Inflammatory macrophage (primary cell): ENCODE results near the gene AK3.
A peak's percentile ranks its signal among the peaks of the same experiment; 100 is the strongest.

ENCODE experiments used
- DNase-seq, 2 donors: peaks; one replicate each; pipeline ENCODE4 v3.0.0-alpha.2; 2020 to 2022

Gene AK3

DNA sequence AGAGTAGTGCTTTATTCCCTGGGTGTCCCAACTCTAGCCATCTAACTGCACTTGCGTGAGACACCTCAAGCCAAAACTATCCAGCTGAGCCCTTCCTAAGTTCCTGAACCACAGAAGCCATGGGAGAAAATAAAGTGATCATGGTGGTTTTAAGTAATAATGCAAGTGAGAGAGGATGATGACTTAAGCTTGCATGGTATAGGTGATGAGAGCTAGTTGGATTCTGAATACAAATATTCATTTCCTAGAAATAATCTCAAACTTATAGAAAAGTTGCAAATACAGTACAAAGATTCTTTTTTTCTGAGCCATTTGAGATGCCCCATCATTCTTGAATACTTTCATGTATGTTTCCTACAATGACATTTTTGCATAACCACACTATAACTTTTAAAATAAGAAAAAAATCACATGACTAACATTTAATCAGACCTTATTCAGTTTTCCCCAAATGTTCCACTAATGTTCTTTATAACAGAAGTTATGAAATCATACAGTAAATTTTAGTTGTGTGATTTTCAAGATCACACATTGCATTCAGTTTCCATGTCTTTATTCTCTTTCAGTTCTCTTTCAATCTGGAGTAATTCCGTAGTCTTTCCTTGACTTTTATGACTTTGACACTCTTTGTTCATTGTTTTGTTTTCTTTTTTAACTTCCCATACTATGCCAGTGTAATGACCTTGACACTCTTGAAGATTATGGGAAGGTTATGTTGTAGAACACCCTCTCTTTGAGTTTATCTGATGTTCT, 5.5 kb upstream of the AK3 start:
- no peak for DNase-seq

DNA sequence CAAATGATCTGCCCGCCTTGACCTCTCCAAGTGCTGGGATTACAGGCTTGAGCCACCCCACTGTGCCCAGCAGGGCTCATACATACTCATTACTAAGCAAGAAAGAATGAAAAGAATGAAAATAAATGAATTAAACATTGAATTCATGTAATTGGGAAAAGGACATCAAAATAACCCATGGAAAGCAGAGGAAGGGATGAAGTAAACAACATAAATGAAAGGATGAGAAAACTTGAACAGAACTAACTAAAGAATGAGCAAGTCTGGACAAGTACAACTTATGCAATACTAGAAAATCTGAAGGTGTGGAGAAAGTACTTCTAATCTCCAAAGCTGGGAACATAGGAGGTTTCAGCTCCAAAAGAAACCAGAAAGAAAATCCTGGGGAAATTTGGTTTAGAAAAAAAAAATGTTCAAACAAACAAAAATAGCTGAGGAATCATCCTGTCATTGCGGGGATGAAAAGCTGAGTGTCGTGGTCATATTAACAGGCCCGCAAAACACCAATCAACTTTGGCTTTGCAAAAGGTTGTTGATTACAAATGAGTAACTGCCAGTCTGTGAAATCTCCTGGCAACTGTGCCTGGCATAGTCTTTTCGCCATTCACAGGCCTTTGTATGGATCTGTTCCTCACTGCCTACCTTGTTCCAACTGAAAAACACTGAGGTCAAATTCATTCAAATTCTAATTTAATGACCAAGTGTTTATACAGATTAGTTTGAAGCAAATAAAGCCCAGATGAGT, 2.3 kb upstream of the AK3 start:
- DNase-seq: no peak

DNA sequence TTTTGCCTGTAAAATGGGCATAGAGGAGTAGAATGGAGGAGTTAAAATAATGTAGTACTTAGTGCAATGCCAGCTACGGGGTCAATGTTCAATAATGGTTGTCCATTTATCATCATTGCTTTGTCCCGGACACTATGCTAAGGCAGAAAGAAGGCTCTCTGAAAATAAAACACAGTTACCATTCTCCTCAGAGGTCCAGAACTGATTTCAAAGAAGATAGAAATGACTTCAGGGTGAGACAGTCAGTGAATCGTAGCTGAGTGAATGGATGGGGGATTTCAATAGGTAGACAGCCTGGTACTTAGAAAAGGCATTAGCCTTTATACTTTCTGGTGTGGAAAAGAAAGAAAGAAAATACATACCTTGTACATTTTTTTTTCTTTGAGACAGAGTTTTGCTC, 1.2 kb upstream of the AK3 start:
- DNase-seq: no peak

DNA sequence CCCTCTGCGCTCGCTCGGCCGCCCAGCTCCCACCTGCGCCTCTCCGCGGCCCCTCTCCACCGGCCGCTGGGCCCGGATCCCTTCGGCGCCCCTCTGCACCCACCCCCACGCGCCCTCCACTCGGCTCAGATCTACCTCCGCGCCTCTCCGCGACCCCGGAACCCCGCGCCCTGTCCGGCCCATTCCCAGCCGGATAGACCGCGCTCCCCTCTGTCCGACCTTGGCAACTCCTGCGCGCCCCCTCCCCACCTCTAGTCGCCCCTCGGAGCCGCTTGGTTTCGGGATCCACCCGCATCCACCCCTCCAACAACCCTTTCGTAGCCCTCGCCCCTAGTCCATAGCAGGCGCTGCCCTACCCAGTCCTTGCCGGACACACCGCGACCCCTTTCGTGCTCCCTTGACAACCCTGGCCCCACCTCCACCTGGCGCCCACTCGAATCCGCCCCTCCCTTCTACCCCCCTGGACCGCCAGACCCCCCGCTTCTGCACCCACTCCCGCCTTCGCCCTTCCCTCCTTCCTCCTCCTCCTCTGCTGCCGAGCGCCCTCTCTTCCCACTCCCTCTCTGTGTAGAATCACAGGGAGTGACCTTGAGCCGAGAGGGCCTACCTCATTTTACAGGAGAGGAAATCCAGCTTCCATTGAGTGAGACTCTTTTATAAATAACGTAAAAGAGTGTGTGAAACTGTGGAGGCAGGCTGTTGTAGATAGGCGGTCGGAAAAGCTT, 525 bp upstream of the AK3 start:
- peak in 1 of 2 donors; percentile 16 for DNase-seq

DNA sequence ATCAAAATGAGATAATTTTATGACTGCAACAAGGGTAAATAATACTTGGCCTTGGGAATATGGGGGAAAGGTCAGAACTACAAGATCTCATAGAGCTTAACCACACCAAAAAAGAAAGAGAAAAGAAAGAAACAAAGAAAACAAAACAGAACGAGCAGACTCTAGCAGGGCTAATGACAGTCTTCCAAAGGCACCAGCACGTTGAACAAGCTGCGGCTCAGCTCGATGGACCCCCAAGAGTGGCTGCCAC, 689 bp downstream of the AK3 start:
- no peak for DNase-seq

DNA sequence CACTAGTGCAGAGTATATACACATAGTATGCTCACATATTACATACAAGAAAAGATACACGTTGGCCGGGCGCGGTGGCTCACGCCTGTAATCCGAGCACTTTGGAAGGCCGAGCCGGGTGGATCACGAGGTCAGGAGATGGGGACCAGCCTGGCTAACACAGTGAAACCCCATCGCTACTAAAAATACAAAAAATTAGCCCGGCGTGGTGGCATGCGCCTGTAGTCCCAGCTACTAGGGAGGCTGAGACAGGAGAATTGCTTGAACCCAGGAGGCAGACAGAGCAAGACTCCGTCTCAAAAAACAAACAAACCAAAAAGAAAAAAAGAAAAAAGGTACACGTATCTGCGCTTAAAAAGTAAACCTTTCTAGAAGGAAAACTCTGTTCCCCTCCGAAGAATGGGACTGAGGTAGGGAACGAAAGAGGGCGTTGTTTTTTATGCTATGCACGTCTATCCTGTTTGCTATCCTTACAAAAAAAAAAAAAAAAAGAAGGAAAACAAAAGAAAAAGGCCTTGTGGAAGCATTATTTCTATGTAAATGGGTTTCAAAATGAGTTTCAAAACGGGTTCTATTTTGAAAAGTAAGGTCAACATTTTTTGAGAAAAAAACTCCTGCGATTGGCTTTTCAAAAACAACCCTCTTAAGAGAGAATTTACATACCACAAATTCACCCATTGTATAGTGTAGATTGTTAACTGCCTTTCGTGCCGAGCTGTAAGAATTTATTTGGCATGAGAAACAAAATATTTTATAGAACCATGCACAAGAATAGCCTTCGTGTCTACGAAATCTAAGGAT, 1.2 kb downstream of the AK3 start:
- DNase-seq: no peak

DNA sequence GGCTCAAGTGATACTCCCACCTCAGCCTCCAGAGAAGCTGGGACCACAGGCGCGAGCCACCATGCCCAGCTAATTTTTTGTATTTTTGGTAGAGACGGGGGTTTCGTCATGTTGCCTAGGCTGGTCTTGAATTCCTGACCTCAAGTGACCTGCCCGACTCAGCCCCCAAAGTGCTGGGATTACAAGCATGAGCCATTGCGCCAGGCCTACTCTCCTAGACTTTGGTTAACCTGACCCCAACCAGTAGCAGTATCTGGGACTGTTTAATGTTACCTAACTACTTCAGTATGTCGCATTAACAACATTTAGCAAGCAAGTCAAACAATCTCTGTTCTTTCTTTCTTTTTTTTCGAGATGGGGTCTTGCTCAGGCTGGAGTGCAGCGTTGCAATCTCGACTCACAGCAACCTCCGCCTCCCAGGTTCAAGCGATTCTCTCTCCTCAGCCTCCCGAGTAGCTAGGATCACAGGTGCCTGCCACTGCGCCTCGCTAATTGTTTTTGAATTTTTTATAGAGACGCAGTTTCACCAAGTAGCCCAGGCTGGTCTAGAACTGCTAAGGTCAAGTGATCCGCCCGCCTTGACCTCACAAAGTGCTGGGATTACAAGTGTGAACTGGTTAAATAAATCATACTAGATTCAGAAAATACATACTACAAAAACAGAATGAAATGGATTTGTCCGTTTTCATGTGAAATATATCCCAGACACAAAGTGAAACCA, 2.0 kb downstream of the AK3 start:
- no peak for DNase-seq

DNA sequence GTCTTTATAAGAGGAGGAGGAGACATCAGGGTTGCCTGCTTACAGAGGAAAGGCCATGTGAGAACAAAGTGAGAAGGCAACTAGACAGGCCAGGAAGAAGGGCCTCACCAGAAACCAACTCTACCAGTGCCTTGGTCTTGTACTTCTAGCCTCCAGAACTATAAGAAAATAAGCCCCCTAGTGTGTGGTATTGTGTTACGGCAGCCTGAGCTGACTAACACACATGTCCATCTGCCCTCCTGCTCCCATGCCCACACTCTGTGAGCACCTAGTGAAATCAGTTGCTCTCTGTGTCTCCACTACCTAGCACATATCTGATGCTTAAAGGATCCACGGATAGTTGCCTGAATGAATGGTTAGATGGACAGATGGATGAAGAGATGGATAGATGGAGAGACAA, 6.9 kb downstream of the AK3 start:
- no peak for DNase-seq

DNA sequence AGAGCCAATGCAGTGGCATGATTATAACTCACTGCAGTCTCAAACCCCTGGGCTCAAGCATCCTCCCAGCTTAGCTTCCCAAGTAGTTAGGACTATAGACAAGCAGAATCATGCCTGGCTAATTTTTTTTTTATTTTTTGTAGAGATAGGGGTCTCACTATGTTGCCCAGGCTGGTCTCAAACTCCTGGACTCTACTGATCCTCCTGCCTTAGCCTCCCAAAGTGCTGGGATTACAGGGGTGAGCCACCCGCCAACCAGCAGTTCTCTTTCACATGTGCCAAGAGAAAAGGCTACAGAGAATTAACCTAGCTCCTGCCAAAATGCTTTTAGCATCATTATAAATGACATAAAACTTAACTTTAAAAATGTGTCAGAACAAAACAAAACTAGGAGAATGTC, 8.1 kb downstream of the AK3 start:
- DNase-seq: no peak

DNA sequence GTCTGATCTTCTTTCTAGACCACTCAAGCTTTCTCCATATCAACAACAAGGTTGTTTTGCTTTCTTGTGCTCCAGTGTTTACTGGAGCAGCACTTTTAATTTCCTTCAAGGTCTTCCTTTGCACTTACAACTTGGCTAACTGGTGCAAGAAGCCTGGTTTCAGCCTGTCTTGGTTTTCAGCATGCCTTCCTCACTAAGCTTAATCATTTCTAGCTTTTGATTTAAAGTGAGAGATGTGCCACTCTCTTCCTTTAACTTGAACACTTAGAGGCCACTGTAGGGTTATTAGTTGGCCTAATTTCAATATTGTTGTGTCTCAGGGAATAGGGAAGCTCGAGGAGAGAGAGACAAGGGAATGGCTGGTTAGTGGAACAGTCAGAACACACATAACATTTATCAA, 13.4 kb downstream of the AK3 start:
- no peak for DNase-seq

DNA sequence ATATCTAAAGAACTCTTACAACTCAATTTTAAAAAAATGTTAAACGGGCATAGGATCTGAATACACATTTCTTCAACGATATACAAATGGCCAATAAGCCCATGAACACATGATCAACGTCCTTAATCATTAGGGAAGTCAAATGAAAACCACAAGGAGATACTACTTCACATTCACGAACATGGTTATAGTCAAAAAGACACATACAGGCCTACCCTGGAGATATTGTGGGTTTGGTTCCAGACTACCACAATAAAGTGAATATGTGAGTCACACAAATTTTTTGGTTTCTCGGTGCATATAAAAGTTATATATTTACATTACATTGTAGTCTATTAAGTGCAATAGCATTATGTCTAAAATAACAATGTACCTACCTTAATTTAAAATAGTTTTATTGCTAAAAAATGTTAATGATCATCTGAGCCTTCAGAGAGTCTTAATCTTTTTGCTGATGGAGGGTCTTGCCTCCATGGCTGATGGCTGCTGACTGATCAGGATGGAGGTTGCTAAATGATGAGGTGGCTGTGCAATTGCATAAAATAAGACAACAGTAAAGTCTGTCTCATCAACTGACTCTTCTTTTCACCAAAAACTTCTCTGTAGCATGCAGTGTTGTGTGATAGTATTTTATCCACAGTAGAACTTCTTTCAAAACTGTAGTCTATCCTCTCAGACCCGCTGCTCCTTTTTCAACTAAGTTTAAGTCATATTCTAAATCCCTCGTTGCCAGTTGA, 15.1 kb downstream of the AK3 start:
- DNase-seq: no peak

DNA sequence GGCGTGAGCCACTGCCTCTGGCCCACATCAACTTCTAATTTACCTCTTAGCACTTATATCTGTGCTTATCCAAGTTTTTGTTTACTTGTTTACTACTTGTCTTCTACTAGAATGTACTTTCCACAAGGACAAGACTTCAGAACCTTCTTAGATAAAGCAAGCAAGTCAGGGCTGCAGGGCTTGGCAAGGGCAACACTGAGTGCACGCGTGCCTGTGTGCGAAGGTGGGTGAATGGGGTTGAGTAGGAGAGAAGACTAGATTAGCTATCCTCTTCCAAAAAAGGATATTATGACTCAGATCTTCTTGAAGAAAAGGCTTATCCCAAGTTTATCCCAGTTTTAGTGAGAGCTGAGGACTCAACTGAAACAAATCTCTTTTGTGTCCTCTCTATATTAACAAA, 19.3 kb downstream of the AK3 start:
- DNase-seq: no peak

DNA sequence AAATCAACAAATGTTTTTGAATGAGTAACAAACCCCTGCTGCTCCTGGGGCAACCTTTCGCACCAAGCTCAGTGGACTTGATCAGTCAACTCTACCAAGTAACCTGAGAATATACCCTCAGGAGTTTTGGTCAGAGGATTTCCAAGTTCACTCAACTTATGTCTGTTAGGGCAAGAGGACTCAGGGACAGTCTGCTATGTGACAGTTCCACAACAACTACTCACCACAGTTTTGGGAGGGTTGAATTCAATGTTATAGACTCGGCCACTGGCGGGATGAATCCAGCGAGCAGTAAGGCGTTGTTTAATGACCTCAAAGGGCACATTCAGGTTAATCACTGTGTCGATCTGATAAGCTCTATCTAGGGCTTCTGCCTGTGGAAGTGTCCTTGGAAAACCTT, 22.1 kb downstream of the AK3 start:
- DNase-seq: no peak

DNA sequence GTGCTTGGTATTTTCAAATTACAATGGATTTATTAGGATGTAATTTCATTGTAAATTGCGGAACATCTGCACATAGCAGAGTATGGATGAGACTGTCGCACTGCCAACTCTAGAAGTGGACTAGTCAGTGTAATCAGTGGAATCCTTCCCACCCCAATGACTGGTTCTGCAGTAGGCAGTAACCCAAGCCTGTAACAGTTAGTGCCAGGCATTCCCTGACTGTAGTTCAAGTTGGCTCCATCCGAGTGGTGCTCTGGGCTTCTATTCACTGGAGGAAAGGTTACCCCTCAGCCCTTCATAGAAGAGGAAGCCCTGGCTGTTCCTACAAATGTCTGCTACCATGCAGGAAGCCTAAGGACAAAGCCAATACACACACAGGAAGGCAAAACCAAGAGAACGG, 23.2 kb downstream of the AK3 start:
- DNase-seq: no peak

DNA sequence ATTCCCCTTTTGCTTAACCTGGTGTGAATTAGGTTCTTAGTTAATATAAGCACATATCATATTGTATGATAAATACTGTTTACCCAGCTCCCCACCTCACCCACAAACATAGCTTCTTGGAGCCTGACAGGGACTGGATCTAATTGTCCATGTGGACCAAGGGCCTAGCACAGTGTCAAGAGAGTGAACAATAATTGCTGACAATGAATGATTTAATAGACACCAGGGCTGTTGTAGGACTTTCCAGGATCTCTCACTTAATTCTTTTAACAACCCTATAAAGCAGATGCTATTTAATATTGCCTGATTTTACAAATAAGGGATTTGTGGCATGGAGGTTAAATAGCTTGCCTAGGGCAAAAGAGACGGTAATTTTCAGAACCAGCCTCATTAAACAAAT, 24.8 kb downstream of the AK3 start:
- DNase-seq: no peak

DNA sequence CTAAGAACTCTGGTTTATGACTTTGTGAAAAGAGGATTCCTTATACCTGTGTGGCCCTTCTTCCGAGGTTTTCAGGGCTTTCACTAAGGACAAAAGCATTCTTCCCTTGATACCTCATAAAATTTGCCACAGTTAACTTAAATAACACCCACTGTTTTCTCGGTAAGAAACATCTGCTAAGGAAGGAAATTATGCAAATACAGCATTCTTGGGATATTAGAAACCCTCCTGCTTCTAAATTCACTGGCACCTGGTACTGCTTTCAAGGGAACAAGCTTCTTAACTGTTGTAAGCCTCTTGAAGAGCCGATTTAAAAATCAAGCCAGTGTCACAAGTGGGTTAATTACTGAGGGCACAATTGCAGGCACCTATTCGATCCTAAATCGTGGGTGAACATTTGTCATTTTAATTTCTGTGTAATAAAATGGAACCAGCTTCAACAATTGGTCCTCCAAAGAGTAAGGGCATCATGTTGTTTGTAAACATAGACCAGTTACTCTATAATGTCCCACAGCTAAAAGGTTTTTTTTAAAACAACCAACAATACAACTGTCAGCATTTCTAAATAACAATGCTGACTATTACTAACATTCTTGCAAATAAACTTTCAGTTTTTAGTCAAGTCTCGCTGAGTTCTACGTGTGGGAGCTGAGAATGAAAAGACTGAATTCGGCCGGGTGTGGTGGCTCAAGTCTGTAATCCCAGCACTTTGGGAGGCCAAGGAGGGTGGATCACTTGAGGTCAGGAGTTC, 26.6 kb downstream of the AK3 start:
- peak in 1 of 2 donors; percentile 11 for DNase-seq

DNA sequence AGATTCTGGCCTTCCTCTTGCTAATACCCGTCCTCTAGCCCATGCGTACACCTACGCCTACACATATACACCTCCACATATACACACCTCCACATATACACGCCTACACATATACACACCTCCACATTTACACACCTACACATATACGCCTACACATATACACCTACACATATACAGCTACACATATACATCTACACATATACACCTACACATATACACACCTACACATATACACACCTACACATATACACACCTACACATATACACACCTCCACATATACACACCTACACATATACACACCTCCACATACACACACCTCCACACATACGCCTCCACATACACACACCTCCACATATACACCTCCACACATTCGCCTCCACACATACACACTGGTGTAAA, 27.2 kb downstream of the AK3 start:
- peak; percentile 12 to 41 for DNase-seq

DNA sequence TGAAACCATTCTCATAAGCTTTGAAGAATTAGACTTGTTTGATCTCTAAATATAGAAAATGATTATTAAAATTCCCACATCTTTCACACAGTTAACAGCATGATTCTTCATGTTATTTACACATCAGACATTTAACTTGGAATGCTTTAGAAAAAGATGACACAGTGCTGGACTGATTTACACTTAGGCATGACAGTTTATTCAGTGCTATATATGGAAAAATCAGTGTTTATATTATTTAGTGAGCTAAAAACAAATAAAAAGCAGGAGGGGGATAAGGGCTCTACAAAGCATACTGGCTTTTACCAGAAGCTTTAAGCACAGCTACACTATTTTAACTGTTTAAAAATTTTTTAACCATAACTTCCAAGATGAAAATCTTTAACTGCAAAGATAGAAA, 31.6 kb downstream of the AK3 start:
- DNase-seq: no peak

DNA sequence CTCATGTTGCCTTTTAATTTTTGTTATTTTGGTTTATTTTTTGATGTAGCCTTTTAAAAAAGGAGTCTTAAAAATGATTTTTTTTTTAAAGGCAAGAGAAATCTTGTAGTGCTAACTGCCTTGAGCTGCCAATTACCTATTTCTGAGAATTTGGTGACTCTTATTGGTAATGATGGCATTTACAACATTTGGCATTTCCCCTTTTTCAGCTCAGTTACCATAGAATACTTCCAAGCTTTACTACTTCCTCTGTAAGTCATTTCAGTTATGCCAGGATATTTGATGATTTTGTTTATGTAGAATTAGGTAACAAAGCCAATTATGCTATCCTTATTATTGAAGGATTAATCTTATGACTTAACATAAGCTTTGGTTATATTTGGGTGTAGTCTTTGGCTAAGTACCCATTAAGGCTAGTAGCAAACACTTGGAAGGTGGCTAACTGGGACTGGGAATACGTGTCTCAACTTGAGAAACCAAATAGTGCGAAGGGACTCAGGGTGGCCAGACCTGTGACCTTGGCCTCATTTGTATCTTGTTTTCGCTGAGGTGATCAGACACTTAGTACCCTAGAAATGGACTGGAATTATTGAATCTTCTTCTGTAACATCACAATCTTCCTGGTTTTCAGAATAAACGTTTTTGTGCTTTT, 33.9 kb downstream of the AK3 start:
- DNase-seq: peak; percentile 6 to 62

DNA sequence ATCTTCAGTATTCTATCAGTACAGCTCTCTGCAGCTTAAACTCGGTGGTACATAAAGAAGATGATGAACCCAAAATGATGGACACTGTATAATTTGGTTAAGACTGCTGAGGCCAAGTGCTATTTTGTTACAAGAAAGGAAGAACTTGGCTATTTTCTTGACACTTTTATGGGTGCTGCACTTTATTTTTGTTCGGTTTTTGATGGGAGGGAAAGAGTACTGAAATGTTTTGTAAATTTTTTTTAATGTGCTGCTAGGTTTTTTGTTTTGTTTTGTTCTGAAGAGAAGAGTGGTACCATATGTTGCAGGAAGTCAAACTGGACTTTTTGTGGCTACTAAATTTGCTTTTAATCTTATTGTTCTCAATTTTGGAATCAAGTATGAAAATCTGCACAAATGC, 35.0 kb downstream of the AK3 start:
- DNase-seq: no peak

DNA sequence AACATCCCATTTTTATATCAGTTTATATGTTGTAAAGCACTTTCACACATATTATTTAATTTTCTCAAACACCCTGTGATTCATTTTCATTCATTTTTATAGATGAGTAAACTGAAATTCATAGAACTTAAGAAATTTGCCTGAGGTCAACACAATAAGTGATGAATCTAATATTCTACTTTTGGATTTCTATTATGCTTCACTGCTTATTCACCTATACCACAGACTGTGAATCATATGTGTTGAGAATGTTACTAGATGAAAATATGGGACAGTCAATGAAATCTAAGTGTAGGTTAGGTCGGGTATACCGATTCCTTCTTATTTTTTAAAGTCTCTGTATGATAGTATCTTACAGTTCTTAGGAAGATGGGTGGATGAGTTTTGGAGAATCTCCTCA, 36.9 kb downstream of the AK3 start:
- DNase-seq: no peak
